Urothelium cell line (cell line): Measurements from ENCODE around the gene INTS15.
A peak's percentile ranks its signal among the peaks of the same experiment; 100 is the strongest.

ENCODE experiments used
- DNase-seq: peaks from one replicate; pipeline ENCODE4 v3.0.0; 2011; ENCODE audit warnings: low spot score, mixed read lengths
- FAIRE-seq: peaks from 2 replicates; lab custom pipeline; 2011; peaks lifted over from hg19 to GRCh38; lab: Jason Lieb, UNC

INTS15 gene

GRCh38 chr7:6654113-6654841 lies 64.5 kb downstream of the INTS15 start:
- no peak for FAIRE-seq
- DNase-seq, result no peak

- DNase-seq, result no peak
- FAIRE-seq, result no peak
Measured at GRCh38 chr7:6654842-6655610, 65.2 kb downstream of the INTS15 start.

DNA sequence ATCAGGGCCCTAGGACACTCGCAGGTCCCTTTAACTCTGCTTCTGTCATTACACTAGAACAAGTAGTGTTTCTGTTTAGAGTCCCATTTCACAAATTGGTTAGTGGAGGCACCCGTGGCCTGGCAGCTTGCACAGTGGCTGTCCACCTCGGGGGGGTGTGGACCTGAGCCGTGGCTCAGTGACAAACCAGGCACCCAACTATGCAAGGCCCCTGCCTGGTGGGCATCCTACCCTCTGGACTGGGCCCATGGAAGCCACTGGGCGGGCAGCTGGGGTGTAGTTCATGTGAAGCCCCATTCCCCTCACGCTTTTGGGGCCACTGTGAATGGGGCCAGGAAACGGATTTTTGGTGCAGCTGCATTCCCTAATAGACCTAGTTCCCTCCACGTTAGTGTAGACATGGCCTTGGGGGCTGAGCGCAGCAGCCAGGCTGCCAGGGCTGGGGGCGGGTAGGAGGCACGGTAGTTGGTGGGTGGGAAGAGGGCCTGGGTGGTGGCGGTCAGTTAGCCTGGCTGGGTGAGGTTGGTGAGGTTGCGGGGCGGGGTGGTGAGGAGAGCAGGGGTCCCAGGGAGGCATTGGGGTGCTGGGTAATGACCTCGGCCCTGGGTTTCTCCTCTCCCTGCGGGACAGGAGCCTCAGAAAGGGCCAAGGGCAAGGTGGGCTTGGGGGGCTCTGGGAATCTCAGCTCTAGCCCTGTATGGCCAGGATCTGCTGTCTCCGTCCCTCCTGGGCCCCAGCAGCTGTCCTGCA lies 66.0 kb downstream of the INTS15 start:
- DNase-seq, result no peak
- FAIRE-seq, result peak; percentile 27

DNA sequence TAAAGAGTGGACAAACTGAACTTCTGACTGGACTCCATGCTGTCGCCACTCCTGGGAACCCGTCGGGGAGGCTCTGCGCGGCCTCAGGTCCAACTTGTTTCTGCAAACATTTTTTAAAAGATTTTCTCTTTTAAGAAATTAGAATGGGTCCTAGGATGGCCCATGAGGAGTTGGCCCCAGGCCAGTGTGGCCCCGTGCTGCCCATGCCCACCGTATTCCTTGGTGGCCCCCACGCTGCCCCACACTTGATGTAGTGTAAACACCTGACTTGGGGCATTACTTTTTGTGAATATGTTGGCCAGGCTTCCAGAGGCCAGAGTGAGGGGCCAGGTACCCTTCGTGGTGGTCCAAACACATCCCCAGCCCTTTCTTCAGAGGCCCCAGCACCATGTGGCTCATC lies 66.6 kb downstream of the INTS15 start:
- FAIRE-seq (peak; percentile 74), DNase-seq (no peak)
